GM12873 (cell line): Measurements from ENCODE around the gene NANS.

Experiments
- TF ChIP-seq, protein P1 (sequence below): IDR thresholded peaks from 2 replicates; pipeline ENCODE4 v1.5.1; 2012; ENCODE audit warnings: low read depth, mild to moderate bottlenecking, moderate library complexity, low read length, control low read depth; ENCODE audit not compliant: insufficient read depth; ENCODE audit errors: missing control alignments

The NANS gene

DNA sequence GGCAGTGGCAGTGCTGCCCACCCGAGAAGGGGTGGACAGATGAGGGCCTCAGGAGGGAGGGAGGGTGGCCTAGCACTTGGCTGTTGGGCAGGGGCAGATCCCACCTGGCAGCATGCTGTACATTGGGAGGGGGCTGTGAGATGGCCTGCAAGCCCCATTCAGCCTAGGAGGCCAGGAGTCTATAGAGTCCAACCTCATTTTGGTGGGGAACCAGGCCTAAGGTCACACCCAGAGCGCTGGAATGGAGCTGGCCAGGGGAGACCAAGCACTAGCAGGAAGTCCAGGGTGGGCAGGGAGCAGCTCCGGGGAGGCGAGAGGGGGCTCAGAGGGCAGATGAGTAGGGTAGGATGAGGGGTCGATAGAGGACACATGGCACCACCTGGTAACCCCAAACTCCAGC lies 39.6 kb downstream of the NANS start:
- TF ChIP-seq, protein P1, sequence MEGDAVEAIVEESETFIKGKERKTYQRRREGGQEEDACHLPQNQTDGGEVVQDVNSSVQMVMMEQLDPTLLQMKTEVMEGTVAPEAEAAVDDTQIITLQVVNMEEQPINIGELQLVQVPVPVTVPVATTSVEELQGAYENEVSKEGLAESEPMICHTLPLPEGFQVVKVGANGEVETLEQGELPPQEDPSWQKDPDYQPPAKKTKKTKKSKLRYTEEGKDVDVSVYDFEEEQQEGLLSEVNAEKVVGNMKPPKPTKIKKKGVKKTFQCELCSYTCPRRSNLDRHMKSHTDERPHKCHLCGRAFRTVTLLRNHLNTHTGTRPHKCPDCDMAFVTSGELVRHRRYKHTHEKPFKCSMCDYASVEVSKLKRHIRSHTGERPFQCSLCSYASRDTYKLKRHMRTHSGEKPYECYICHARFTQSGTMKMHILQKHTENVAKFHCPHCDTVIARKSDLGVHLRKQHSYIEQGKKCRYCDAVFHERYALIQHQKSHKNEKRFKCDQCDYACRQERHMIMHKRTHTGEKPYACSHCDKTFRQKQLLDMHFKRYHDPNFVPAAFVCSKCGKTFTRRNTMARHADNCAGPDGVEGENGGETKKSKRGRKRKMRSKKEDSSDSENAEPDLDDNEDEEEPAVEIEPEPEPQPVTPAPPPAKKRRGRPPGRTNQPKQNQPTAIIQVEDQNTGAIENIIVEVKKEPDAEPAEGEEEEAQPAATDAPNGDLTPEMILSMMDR = no peak

DNA sequence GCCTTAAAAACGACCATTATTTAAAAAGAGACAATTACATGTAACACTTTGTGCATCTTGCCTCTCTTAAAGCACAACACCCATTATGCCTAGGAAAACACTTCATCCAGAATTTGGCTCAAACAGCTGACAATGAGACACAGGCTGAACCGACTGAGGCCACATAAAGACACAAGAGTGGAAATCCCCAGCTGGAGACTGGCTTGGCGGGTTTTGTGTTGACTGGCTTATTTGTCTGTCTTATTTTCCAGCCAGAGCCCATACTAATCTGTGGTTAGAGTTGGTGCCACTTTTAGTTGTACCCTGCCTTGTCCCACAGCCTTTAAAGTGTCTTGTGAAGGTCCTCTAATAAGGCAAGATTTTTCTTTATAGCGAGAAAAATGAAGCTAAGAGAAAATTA lies 41.3 kb downstream of the NANS start:
- TF ChIP-seq, protein P1 = no peak

DNA sequence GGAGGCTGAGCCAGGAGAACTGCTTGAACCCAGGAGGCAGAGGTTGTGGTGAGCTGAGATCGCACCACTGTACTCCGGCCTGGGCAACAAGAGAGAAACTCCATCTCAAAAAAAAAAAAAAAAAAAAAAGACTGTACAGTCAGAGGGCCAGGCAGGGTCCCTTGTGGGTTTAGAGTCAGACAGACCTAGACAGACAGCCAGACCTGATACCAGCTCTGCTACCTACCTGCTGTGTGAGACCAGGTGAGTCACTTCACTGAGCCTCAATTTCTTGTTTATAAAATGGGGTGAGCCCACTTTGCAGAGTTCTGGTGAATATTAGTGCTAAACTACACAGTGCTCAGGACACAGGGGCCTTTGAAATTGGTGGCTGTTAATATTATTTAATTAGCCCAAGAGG lies 42.8 kb downstream of the NANS start:
- TF ChIP-seq, protein P1 = no peak

DNA sequence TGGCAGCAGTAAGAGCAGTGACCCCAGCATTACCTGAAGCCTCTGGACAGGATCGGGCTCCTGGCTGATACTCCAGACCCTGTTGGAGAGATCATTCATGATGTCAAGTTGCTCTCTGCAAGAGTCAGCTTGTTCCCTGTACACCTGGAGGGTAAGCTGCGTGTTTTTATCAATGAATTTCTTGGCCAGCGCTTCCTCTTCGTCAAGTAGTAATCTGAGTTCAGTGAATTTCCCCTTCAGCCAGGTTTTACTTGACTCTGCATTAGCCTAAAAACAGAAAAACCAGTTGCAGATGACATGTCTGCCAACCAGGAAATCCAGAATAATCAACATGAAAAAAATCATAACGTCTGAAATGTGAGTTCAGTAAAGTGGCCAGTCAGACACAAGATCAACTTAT lies 43.4 kb downstream of the NANS start:
- TF ChIP-seq, protein P1 = no peak

DNA sequence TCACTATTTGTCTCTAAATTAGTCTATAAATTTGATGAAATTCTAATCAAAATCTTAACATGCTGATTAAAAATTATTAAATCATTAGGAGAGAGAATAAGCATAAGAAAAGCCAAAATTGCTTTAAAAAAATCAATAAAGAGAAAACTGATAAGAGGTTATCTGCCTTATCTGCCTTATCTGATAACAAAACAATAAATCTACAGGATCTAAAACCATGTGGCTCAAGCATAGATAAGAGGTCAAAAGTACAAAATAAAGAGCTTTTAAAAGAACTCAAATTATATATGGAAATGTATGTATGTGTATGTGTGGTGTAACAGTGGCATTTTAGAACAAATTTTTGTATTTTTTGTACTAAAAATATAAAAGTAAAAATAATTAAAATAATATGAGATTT lies 43.9 kb downstream of the NANS start:
- TF ChIP-seq, protein P1 = no peak

DNA sequence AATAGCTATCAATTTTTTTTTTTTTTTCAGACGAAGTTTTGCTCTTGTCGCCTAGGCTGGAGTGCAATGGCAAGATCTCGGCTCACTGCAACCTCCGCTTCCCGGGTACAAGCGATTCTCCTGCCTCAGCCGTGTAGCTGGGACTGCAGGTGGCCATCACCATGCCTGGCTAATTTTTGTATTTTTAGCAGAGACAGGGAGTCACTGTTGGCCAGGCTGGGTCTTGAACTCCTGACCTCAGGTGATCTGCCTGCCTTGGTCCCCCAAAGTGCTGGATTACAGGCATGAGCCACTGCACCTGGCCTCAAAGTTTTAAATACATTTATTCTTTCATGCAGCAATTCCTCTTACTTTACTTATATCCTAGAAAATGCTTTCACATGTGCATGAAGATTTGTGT lies 44.9 kb downstream of the NANS start:
- TF ChIP-seq, protein P1 = no peak

DNA sequence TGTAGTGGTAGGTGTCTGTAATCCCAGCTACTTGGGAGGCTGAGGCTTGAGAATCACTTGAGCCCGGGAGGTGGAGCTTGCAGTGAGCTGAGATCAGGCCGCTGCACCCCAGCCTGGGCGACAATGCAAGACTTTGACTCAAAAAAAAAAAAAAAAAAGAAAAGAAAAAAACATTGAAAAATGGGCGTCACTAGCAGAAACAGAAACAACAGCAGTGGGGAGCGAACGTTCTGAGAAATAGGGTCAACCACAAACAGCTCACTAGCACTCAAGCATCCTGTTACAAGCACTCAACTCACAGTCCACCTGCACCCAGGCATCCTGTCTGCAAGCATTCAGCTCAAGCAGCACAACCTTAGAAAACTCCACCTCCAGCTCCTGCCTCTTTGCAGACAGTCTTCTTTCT lies 45.3 kb downstream of the NANS start:
- TF ChIP-seq, protein P1 = no peak
